Stomach smooth muscle (tissue), 2 donors: Measurements from ENCODE around the gene FRMD6.
A peak's percentile ranks its signal among the peaks of the same experiment; 100 is the strongest.

Experiments used
- H3K27ac ChIP-seq: one replicate; pipeline ENCODE4 v1.7.0; 2013; ENCODE audit warnings: mild to moderate bottlenecking, low read length, inconsistent platforms
- H3K27me3 ChIP-seq, 2 donors: one replicate each; pipeline ENCODE4 v1.7.0; 2013; ENCODE audit warnings: low read length in 2 of 2; ENCODE audit not compliant: insufficient read depth in 2 of 2, control insufficient read depth in 1 of 2
- H3K36me3 ChIP-seq, 2 donors: one replicate each; pipeline ENCODE4 v1.7.0; 2013; ENCODE audit warnings: low read length in 2 of 2; ENCODE audit not compliant: control insufficient read depth in 2 of 2, insufficient read depth in 2 of 2
- H3K4me1 ChIP-seq: one replicate; pipeline ENCODE4 v1.7.0; 2013; ENCODE audit warnings: low read length; ENCODE audit not compliant: control insufficient read depth, insufficient read depth
- H3K4me3 ChIP-seq, 2 donors: one replicate each; pipeline ENCODE4 v1.7.0; 2013; ENCODE audit warnings: low read length in 2 of 2
- H3K9ac ChIP-seq, 2 donors: one replicate each; pipeline ENCODE4 v1.7.0; 2013; ENCODE audit warnings: low read length in 2 of 2, mild to moderate bottlenecking in 1 of 2
- H3K9me3 ChIP-seq, 2 donors: one replicate each; pipeline ENCODE4 v1.7.0; 2013; ENCODE audit warnings: low read length in 2 of 2; ENCODE audit not compliant: control insufficient read depth in 2 of 2
- donor health status: healthy.
- donor health status: Pancreatic carcinoma.

Gene FRMD6

DNA sequence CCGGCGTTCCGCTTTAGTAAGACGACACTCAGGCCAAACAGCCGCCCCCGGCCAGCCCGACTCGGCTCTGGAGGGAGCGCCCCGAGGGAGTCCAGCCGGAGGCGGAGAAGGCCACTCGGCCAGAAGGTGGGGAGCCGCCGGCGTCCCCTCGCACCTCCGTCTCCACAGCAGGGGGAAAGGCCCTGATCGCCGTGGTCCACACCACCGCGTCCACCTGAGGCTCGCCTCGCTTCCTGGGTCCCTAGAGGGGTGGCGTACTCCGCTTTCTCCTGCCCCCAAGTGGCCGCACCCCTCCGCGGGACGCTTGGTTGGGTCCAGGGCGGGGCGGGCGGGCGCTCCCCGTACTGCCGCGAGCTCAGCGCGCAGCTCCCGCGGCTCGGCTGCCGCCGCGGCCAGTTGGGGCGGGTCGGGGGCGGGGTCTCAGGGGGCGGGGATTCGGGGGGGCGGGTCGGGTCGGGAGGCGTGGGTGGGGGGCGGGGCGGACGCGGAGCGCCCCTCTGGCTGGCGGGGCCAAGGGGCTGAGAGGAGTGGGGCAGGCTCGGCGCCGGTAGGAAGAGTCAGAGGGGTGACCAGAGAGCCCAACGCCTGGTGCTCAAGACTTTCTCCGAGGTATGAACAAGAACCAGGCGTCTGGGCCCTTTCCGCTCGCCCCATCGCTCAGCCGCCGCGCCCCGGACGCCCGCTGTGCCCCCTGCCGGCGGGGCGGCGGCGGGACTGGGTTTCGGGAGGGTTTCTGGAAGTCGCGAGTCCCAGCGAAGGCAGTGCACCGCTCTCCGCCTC, at the start of gene FRMD6:
FRMD6 (plus strand) TSS at position 523 of the 780 bp plus-strand sequence. CDS start 37,927 bp downstream, outside the sequence.
- Histone ChIP-seq H3K4me1 (peaks cover 3% of the 10 kb centered on the region), H3K27ac (peak within 1 kb of the TSS; percentile 85), H3K9me3 (no peaks in the 10 kb centered on the region), H3K27me3 (no peaks in the 10 kb centered on the region), H3K4me3 (peak within 1 kb of the TSS; percentile 86 to 96), H3K9ac (peak within 1 kb of the TSS; percentile 88 to 96), H3K36me3 (no peaks in the 10 kb centered on the region)

GRCh38 chr14:51602310-51602709, 49.4 kb upstream of the FRMD6 start:
- Histone ChIP-seq H3K27me3 (no peaks in the 10 kb centered on the region), H3K36me3 (no peaks in the 10 kb centered on the region), H3K27ac (no peak overlapping the region), H3K4me3 (no peak overlapping the region), H3K4me1 (peaks cover 5% of the 10 kb centered on the region), H3K9ac (no peak overlapping the region), H3K9me3 (no peaks in the 10 kb centered on the region)

DNA sequence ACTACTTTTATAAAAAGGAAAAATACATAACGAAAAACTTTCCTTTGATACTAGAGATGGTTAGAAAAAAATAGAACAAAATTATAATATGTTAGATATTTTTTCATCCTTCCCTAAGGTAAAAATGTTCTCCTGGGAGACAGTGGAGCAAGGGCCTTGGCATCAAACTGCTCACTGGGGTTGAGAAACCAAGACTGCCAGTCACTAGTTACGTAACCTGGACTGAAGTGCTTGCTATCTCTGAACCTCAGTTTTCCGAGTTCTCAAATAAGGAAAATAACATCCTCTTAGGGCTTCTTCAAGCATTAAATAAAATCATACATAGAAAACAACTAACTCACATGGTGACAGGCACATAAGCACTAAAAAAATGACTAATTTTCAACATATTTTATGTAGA, 48.2 kb upstream of the FRMD6 start:
- H3K4me3 ChIP-seq: no peak overlapping the region
- no peaks in the 10 kb centered on the region for H3K27me3 ChIP-seq
- peaks cover 6% of the 10 kb centered on the region for H3K4me1 ChIP-seq
- no peaks in the 10 kb centered on the region for H3K9me3 ChIP-seq
- H3K27ac ChIP-seq: no peak overlapping the region
- H3K9ac ChIP-seq: no peak overlapping the region
- no peaks in the 10 kb centered on the region for H3K36me3 ChIP-seq

DNA sequence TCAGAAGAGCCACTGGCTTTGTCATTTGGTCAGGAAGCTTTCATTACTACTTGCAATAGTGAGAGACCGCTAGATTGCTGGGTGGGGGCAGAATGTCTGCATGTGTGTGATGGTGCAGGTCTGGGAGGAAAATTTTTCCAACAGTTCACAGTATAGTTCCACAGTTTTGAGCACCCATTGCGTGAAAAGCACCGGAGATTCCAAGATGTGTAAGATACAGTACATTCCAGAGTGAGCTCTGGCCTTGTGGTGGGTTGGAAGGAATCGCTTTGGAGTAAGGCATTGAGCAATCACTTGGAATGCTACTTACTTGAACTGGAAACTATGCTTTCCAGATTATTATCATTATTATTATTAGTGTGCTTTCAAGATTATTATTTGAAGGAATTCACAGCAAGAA, 47.6 kb upstream of the FRMD6 start:
- Histone ChIP-seq H3K4me3 (no peak overlapping the region), H3K27ac (no peak overlapping the region), H3K4me1 (peaks cover 6% of the 10 kb centered on the region), H3K9ac (no peak overlapping the region), H3K9me3 (no peaks in the 10 kb centered on the region), H3K27me3 (no peaks in the 10 kb centered on the region), H3K36me3 (no peaks in the 10 kb centered on the region)

GRCh38 chr14:51605575-51605974, 46.1 kb upstream of the FRMD6 start:
- H3K27ac ChIP-seq: no peak overlapping the region
- no peaks in the 10 kb centered on the region for H3K36me3 ChIP-seq
- no peak overlapping the region for H3K4me3 ChIP-seq
- peaks cover 6% of the 10 kb centered on the region for H3K4me1 ChIP-seq
- H3K9ac ChIP-seq: no peak overlapping the region
- no peaks in the 10 kb centered on the region for H3K9me3 ChIP-seq
- H3K27me3 ChIP-seq: no peaks in the 10 kb centered on the region

DNA sequence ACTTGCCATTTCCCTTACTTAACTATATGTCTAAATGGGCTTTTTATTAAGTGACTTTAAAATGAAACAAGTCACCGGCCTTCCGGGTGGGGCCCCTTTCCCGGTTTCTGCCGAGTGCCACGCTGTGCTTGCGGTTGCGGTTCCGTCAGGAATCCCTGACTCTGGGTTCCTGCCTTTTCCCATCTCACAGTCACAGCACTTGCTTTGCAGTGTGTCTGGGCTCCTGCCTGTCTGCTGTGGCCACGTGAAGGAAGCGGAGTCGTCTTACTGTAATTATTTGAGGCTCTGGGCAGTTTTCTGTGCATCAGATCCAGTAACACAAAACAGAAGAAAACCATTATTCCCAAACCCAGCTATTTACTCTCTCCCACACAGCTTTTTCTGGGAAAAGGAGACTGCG, 44.0 kb upstream of the FRMD6 start:
- Histone ChIP-seq H3K27ac (no peak overlapping the region), H3K4me1 (peaks cover 2% of the 10 kb centered on the region), H3K9ac (no peak overlapping the region), H3K4me3 (no peak overlapping the region), H3K9me3 (no peaks in the 10 kb centered on the region), H3K27me3 (no peaks in the 10 kb centered on the region), H3K36me3 (no peaks in the 10 kb centered on the region)

DNA sequence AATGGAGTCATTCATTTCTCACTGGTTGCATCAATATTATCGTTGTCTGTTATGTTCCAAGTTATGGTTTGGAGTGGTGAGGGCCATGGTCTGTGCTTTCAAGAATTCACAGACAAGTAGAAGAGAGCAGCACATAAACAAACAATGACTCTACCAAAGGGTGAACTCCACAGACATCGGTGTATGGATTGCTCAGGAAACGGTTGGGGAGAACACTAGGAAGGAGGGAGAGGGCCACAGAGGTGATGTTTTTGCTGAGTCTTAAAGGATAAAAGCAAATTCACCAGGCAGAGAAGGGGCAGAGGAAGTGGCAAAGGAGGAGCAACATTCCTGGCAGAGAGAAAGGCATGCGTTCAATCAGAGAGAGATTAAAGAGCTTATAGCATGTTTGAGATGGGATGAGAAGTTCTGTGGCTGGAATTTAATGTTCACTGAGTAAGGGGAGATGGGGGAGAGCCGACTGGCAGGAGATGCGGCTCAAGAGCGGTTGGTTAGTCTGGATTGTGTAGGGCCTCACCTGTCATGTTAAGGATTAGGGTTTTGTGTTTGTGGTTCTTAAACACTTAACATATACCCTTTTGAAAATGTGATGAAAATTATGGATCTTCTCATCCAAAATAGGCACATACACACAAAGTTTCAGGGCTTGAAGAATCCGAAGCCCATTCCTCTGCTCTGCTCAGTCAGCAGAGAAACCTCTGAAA, 42.3 kb upstream of the FRMD6 start:
- Histone ChIP-seq H3K36me3 (no peaks in the 10 kb centered on the region), H3K9me3 (no peaks in the 10 kb centered on the region), H3K4me3 (no peak overlapping the region), H3K27ac (no peak overlapping the region), H3K27me3 (no peaks in the 10 kb centered on the region), H3K4me1 (peaks cover 2% of the 10 kb centered on the region), H3K9ac (no peak overlapping the region)

DNA sequence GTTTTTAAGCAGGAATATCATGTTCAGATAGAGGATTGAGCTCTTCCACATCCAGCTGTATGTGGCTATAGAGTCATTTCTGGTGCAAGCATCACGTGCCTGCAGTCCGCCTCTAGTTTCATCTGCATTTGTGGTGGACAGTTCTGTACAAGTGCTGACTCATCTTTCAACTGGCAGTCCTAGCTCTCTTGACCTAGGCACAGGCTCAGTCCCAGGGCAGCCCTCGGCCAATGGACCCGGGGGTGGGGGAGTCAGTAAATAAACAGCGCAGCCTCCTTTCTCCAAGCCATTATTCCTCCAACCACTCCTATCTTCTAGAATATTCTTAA, 41.8 kb upstream of the FRMD6 start:
- H3K36me3 ChIP-seq: no peaks in the 10 kb centered on the region
- no peaks in the 10 kb centered on the region for H3K9me3 ChIP-seq
- no peak overlapping the region for H3K27ac ChIP-seq
- H3K4me1 ChIP-seq: peaks cover 2% of the 10 kb centered on the region
- no peak overlapping the region for H3K4me3 ChIP-seq
- no peak overlapping the region for H3K9ac ChIP-seq
- no peaks in the 10 kb centered on the region for H3K27me3 ChIP-seq

GRCh38 chr14:51610771-51611170, 40.9 kb upstream of the FRMD6 start:
- H3K4me1 ChIP-seq: peaks cover 2% of the 10 kb centered on the region
- H3K27ac ChIP-seq: no peak overlapping the region
- H3K36me3 ChIP-seq: no peaks in the 10 kb centered on the region
- no peak overlapping the region for H3K4me3 ChIP-seq
- no peaks in the 10 kb centered on the region for H3K9me3 ChIP-seq
- no peaks in the 10 kb centered on the region for H3K27me3 ChIP-seq
- H3K9ac ChIP-seq: no peak overlapping the region

GRCh38 chr14:51612449-51612848, 39.3 kb upstream of the FRMD6 start:
- no peak overlapping the region for H3K9ac ChIP-seq

GRCh38 chr14:51613416-51613815, 38.3 kb upstream of the FRMD6 start:
- Histone ChIP-seq H3K27me3 (no peaks in the 10 kb centered on the region), H3K4me3 (no peak overlapping the region), H3K27ac (no peak overlapping the region), H3K9ac (no peak overlapping the region), H3K36me3 (no peaks in the 10 kb centered on the region), H3K4me1 (peaks cover 5% of the 10 kb centered on the region), H3K9me3 (no peaks in the 10 kb centered on the region)

More at GRCh38 chr14:51612449-51612848, 39.3 kb upstream of the FRMD6 start:
- Histone ChIP-seq H3K4me1 (peaks cover 5% of the 10 kb centered on the region), H3K27ac (no peak overlapping the region), H3K9me3 (no peaks in the 10 kb centered on the region), H3K4me3 (no peak overlapping the region), H3K27me3 (no peaks in the 10 kb centered on the region), H3K36me3 (no peaks in the 10 kb centered on the region)
